HG03432 (cell line): ENCODE data around the gene ADAMTS7.
A peak's percentile ranks its signal among the peaks of the same experiment; 100 is the strongest.
"Not testable (repeated sequence)": the region's sequence is repeated elsewhere in the genome, so short reads cannot be mapped to it uniquely, and the experiment has no call there.

Experiments used
- ATAC-seq: cut with Tn5 transposase; IDR thresholded peaks from one replicate; pipeline ENCODE4 v1.9.1; 2021; ENCODE audit warnings: mild to moderate bottlenecking, moderate library complexity; ENCODE audit not compliant: unreplicated experiment

ADAMTS7 gene

DNA sequence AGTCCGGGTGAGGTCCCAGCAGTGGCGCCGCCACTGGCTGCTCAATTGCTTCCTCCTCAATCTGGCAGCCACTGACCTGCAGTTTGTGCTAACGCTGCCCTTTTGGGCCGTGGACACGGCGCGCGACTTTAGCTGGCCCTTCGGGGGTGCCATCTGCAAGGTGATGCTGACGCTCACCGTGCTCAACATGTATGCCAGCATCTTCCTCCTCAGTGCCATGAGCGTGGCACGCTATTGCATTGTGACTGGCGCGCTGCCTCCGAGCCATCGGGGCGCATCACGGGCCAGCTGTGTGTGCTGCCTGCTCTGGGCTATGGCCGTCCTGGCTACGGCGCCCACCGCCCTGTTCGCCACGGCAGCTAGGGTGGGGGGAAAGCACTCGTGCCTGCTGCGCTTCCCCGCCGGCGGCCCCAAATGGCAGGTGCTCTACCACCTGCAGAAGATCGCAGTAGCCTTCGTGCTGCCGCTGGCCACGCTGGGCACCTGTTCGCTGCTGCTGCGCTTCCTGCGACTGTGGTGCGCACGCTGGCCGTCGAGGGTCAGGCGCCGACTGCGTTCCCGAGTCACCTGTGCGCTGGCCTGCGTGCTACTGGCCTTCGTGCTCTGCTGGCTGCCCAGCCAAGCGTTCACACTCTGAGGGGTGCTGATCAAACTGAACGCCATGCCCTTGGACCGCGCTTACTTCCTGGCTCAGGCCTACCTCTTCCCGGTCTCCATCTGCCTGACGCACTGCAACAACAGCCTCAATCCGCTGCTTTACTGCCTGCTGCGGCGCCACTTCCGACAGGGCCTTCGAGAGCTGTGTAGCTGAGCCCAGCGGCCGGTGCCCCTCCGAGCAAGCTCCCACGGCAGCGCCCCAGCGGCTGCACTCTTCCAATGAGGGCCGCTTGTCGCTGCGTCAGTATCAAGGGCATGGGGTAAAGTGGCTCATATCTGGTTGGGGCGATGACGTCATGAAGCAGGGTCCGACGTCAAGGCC is 20.3 kb upstream of the ADAMTS7 start:
- ATAC-seq, result no peak

DNA sequence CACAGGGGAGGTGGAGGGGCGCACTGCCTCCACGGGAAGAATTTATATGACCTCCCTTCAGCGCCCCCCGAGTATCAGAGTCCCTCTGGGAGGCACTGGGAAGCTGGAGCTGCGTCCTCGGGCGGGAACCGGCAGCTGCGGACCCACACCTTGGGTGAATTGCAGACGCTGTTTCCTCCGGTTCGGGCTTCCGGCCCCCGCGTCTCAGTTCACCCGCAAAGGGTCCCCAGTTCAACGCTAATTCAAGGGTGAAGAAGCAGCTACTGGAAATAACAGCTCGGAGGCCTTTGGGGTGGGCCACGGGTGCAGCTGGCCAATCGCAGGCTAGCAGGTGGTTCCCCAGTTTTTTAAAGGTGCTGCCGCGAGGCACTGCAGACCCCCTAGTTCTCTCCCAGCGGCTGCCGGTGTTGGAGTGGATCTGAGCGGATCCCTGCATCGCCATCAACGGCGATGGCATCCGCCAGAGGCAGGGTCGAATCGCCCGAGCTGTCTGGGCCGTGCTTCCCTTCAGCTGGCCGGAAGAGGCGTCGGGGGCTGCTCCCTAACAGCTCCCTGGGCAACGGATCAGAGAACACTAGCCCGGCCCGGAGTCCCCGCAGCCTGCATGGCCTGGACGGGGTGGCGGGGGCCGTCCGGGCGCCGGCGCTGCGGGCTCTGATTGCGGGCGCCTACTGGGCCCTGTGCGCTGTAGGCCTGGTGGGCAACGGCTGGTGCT is 19.4 kb upstream of the ADAMTS7 start:
- no peak for ATAC-seq

DNA sequence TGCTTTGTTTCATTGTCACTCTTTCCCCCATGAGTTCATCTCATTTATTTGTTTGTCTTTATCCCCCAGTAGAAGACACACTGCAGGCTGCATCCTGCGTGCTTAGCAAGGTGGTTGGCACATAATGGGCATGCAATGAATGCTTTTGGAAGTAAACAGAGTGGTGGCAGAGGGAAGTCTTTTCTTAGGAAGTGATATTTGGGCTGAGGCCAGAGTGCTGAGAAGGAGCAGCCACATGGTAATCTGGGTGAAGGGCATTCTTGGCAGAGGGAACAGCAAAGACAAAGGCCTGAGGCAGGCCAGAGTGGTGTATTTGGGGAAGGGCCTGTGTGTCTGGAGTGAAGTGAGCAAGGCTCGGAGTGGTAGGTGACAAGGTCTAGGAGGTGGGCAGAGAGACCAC is 17.7 kb upstream of the ADAMTS7 start:
- ATAC-seq, result no peak

- ATAC-seq, result no peak
These were observed 11.2 kb upstream of the ADAMTS7 start for GRCh38 chr15:78822514-78822913.

- peak; percentile 30 for ATAC-seq
These were observed 540 bp upstream of the ADAMTS7 start for GRCh38 chr15:78811825-78812183.

- peak; percentile 14 for ATAC-seq
These were observed 721 bp downstream of the ADAMTS7 start for GRCh38 chr15:78810362-78811123.

DNA sequence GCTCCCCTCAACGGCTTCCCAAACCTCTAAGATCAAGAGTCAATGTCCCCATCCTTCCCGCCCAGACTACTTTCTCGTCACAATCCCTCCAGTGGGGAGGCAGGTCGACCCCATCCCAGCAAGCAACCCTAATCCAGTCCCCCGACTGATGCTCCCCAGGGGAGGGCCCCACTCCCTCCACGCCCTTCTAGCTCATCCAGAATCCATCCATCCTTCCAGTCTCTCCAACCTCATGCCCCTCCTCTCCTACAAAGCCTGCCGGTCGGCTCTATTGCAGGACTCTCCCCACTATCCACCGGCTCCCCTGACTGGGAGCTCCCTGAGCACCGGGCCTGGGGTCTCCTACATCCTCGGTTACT is 1.3 kb downstream of the ADAMTS7 start:
- no peak for ATAC-seq

- no peak for ATAC-seq
These were observed 2.7 kb downstream of the ADAMTS7 start for GRCh38 chr15:78808550-78808949.

DNA sequence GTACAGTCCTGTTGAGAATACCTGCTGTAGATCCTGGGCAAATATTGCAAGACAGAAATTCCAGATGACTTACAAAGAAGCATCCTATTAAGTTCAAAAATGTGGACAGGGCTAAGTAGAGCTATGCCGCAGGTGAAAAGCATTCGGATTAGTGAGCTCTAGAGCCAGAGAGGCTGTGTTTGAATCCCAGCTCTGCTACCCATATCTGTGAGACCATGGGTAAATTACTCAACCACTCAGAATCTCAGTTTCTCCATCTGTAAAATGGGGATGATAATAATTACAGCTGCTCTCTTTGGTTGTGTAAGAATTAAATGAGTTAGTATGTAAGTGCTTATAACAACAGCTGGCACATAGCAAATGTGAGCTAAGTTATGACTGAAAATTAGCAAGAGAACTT is 3.9 kb downstream of the ADAMTS7 start:
- ATAC-seq, result no peak

DNA sequence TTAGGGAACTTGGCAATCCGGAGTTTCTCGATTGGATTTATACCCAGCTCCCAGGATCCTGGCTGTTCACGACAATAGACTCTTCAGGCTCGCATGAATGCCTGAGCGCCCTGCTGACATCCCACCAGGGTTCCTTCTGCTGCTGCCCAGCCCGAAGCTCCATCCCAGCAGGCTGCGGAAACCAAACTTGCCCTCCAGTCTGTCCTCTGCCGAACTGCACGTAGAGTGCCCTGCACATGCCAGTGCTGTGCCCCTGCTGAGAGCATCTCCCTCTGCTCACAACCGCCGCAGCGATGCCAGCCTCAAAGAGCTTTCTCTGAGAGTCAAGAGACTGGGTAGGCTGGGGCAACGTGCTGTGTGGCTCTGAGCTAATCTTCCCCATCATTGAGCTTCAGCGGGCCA is 6.9 kb downstream of the ADAMTS7 start:
- no peak for ATAC-seq

DNA sequence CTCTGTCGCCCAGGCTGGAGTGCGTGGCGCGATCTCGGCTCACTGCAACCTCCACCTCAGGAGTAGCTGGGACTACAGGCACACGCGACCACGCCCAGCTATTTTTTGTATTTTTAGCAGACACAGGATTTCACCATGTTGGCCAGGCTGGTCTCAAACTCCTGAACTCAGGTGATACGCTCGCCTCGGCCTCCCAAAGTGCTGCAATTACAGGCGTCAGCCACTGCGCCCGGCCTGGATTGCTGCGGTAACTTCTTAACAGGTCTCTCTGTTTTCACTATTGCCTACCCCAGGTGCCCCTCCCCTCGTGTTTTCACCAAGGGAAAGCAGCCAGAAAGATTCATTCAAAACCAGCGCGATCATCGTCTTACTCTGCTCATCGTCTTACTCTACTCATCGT is 10.5 kb downstream of the ADAMTS7 start:
- ATAC-seq, result no peak

GRCh38 chr15:78800189-78800588 is 11.1 kb downstream of the ADAMTS7 start:
- ATAC-seq, result no peak

- ATAC-seq, result not testable (repeated sequence)
These were observed 12.2 kb downstream of the ADAMTS7 start for GRCh38 chr15:78799102-78799501.

DNA sequence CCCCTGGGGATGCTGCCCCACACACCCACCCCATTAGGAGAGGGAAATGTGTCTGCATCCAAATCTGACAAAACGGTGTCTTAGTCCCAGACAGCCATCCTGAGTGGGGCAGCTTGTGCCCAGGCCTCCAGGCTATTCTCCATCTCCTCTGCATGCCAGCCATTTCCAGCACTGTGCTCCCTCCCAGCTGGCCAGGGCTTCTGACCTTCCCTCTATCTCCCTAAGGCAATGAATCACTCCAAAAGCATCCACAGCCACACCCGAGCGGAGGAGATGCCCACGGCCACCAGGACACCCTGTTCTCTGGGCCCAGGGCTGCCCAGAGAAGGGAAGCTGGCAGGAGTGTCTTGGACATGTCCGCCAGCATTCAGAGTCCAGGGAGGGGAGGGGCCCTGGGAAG is 12.9 kb downstream of the ADAMTS7 start:
- ATAC-seq, result not testable (repeated sequence)

DNA sequence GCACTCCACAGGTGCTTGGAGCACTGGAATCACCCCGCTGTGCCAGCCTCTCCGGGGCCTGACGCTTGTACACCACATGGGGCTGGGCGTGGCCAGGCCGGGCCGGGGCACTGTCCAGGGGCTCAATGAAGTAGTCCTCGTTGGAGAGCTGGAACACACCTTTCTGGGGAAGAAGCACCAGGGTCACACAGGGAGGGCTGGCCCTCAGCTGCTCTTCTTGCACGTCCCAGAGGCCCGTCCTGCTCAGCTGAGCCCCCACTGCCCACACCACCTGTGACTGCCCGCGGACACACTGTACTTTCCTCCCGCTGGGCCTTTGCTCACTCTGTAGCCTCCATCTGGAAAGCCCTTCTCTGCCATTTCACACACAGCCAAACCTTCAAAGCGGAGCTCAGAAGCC is 13.3 kb downstream of the ADAMTS7 start:
- no peak for ATAC-seq

GRCh38 chr15:78796510-78796909 is 14.8 kb downstream of the ADAMTS7 start:
- ATAC-seq, result no peak

DNA sequence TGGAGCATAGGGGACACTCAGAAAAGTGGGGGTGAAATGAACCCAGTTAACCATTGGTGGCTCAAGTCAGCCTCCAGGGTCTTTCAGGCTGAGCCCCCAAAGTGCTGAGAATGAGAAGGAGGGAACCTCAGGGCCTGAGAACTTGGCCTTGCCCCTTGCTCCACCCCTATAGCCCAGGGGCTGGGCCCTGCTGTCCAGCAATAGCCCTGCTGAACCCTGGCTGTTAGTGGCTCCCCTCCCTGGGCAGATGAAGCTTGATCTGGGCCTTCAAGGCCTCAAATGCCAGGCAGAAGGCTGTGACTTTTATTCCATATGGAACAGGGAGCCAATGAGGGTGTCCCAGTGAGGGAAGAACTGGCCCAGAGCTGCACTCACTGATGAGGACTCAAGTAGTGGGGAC is 16.2 kb downstream of the ADAMTS7 start:
- ATAC-seq, result no peak

- not testable (repeated sequence) for ATAC-seq
These were observed 16.8 kb downstream of the ADAMTS7 start for GRCh38 chr15:78794446-78794845.

GRCh38 chr15:78791357-78791756 is 19.9 kb downstream of the ADAMTS7 start:
- no peak for ATAC-seq

GRCh38 chr15:78790027-78790426 is 21.2 kb downstream of the ADAMTS7 start:
- no peak for ATAC-seq

GRCh38 chr15:78789615-78790014 is 21.6 kb downstream of the ADAMTS7 start:
- ATAC-seq, result no peak
